ENCODE data around the gene RBM4B. TPM values are rescaled to one million over a fixed set of nuclear protein-coding genes. Genes with fewer than 3 reads are reported as not detected.

The RBM4B gene
- total and polyA plus RNA-seq, 2 donors: 17.9 to 18.2 TPM

- H3K4me1 ChIP-seq (ENCODE audit: control insufficient read depth in 2 of 2, insufficient read depth in 2 of 2, low read length in 2 of 2): peaks cover 16 to 35% of the 10 kb centered on the region in 2 donors
- no peaks in the 10 kb centered on the region for H3K27me3 ChIP-seq (ENCODE audit: control insufficient read depth in 2 of 2, insufficient read depth in 1 of 2, low read length in 1 of 2)
- 97% methylated on average over 18 of the region's 18 CpGs for WGBS
- no peak for DNase-seq (ENCODE audit: low read depth in 6 of 9, low spot score in 9 of 9)
- no peak overlapping the region for H3K4me3 ChIP-seq (ENCODE audit: low read length in 2 of 2)
- H3K27ac ChIP-seq (ENCODE audit: low read depth in 1 of 2, low read length in 1 of 2): no peak overlapping the region
- no peaks in the 10 kb centered on the region for H3K36me3 ChIP-seq (ENCODE audit: control insufficient read depth in 2 of 2, insufficient read depth in 2 of 2, low read length in 1 of 2)
- no peaks in the 10 kb centered on the region for H3K9me3 ChIP-seq (ENCODE audit: control insufficient read depth in 2 of 2, insufficient read depth in 1 of 2, low read length in 1 of 2)
Measured at GRCh38 chr11:66692446-66692845, 14.8 kb upstream of the RBM4B start.

DNA sequence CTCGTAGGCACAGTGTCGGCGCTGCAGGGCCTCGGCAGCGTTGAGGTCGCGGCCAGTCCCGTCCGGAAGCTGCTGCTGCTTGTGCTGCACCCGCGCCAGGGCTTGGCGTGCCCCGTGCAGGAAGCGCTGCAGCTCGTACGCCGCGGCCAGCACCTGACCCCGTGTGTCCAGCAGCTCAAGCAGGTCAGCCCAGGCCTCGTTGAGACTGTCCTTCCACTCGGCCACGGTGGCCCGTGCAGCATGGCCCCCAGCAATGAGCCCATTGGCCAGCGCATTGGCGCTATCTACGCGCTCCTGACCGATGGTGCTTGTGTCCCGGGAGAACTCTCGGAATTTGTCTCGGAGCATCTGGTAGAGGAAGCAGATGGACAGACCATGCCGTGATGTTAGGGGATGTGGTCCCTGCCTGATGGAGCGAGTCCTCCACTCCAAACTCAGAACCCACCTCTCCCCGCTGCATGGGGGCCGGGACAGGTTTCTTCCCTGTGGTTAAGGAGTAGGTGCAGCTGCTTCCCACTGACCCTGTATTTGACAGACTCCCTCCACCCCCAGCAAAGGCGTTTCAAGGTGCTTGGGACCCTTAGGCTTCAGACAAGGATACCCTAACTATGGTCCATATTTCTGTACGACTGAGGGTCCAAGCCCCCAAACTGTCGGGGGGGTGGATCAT lies 13.8 kb upstream of the RBM4B start:
- no peak for DNase-seq (ENCODE audit: low read depth in 6 of 9, low spot score in 9 of 9)
- H3K9me3 ChIP-seq (ENCODE audit: control insufficient read depth in 2 of 2, insufficient read depth in 1 of 2, low read length in 1 of 2): no peaks in the 10 kb centered on the region
- no peaks in the 10 kb centered on the region for H3K36me3 ChIP-seq (ENCODE audit: control insufficient read depth in 2 of 2, insufficient read depth in 2 of 2, low read length in 1 of 2)
- H3K4me3 ChIP-seq (ENCODE audit: low read length in 2 of 2): no peak overlapping the region
- H3K4me1 ChIP-seq (ENCODE audit: control insufficient read depth in 2 of 2, insufficient read depth in 2 of 2, low read length in 2 of 2): peaks cover 6 to 30% of the 10 kb centered on the region in 2 donors
- no peaks in the 10 kb centered on the region for H3K27me3 ChIP-seq (ENCODE audit: control insufficient read depth in 2 of 2, insufficient read depth in 1 of 2, low read length in 1 of 2)
- 96% methylated on average over 38 of the region's 38 CpGs for WGBS
- no peak overlapping the region for H3K27ac ChIP-seq (ENCODE audit: low read depth in 1 of 2, low read length in 1 of 2)

- Histone ChIP-seq H3K27me3 (ENCODE audit: control insufficient read depth in 2 of 2, insufficient read depth in 1 of 2, low read length in 1 of 2) (no peaks in the 10 kb centered on the region), H3K9me3 (ENCODE audit: control insufficient read depth in 2 of 2, insufficient read depth in 1 of 2, low read length in 1 of 2) (no peaks in the 10 kb centered on the region), H3K4me1 (ENCODE audit: control insufficient read depth in 2 of 2, insufficient read depth in 2 of 2, low read length in 2 of 2) (peaks cover 0 to 14% of the 10 kb centered on the region in 2 donors), H3K36me3 (ENCODE audit: control insufficient read depth in 2 of 2, insufficient read depth in 2 of 2, low read length in 1 of 2) (no peaks in the 10 kb centered on the region), H3K4me3 (ENCODE audit: low read length in 2 of 2) (no peak overlapping the region), H3K27ac (ENCODE audit: low read depth in 1 of 2, low read length in 1 of 2) (no peak overlapping the region)
- 96% methylated on average over 32 of the region's 32 CpGs for WGBS
- no peak for DNase-seq (ENCODE audit: low read depth in 6 of 9, low spot score in 9 of 9)
Measured at GRCh38 chr11:66689661-66690590, 12.2 kb upstream of the RBM4B start.

- no peak overlapping the region for H3K27ac ChIP-seq (ENCODE audit: low read depth in 1 of 2, low read length in 1 of 2)
- no peaks in the 10 kb centered on the region for H3K36me3 ChIP-seq (ENCODE audit: control insufficient read depth in 2 of 2, insufficient read depth in 2 of 2, low read length in 1 of 2)
- no peaks in the 10 kb centered on the region for H3K9me3 ChIP-seq (ENCODE audit: control insufficient read depth in 2 of 2, insufficient read depth in 1 of 2, low read length in 1 of 2)
- DNase-seq (ENCODE audit: low read depth in 6 of 9, low spot score in 9 of 9): no peak
- no peaks in the 10 kb centered on the region for H3K27me3 ChIP-seq (ENCODE audit: control insufficient read depth in 2 of 2, insufficient read depth in 1 of 2, low read length in 1 of 2)
- 91% methylated on average over 28 of the region's 28 CpGs for WGBS
- H3K4me1 ChIP-seq (ENCODE audit: control insufficient read depth in 2 of 2, insufficient read depth in 2 of 2, low read length in 2 of 2): peaks cover 0 to 10% of the 10 kb centered on the region in 2 donors
- no peak overlapping the region for H3K4me3 ChIP-seq (ENCODE audit: low read length in 2 of 2)
Measured at GRCh38 chr11:66688561-66689534, 11.2 kb upstream of the RBM4B start.

- 93% methylated on average over 13 of the region's 13 CpGs for WGBS
- Histone ChIP-seq H3K27me3 (ENCODE audit: control insufficient read depth in 2 of 2, insufficient read depth in 1 of 2, low read length in 1 of 2) (no peaks in the 10 kb centered on the region), H3K36me3 (ENCODE audit: control insufficient read depth in 2 of 2, insufficient read depth in 2 of 2, low read length in 1 of 2) (no peaks in the 10 kb centered on the region), H3K27ac (ENCODE audit: low read depth in 1 of 2, low read length in 1 of 2) (no peak overlapping the region), H3K9me3 (ENCODE audit: control insufficient read depth in 2 of 2, insufficient read depth in 1 of 2, low read length in 1 of 2) (no peaks in the 10 kb centered on the region), H3K4me1 (ENCODE audit: control insufficient read depth in 2 of 2, insufficient read depth in 2 of 2, low read length in 2 of 2) (peaks cover 0 to 10% of the 10 kb centered on the region in 2 donors), H3K4me3 (ENCODE audit: low read length in 2 of 2) (no peak overlapping the region)
- no peak for DNase-seq (ENCODE audit: low read depth in 6 of 9, low spot score in 9 of 9)
Measured at GRCh38 chr11:66687831-66688281, 10.2 kb upstream of the RBM4B start.

DNA sequence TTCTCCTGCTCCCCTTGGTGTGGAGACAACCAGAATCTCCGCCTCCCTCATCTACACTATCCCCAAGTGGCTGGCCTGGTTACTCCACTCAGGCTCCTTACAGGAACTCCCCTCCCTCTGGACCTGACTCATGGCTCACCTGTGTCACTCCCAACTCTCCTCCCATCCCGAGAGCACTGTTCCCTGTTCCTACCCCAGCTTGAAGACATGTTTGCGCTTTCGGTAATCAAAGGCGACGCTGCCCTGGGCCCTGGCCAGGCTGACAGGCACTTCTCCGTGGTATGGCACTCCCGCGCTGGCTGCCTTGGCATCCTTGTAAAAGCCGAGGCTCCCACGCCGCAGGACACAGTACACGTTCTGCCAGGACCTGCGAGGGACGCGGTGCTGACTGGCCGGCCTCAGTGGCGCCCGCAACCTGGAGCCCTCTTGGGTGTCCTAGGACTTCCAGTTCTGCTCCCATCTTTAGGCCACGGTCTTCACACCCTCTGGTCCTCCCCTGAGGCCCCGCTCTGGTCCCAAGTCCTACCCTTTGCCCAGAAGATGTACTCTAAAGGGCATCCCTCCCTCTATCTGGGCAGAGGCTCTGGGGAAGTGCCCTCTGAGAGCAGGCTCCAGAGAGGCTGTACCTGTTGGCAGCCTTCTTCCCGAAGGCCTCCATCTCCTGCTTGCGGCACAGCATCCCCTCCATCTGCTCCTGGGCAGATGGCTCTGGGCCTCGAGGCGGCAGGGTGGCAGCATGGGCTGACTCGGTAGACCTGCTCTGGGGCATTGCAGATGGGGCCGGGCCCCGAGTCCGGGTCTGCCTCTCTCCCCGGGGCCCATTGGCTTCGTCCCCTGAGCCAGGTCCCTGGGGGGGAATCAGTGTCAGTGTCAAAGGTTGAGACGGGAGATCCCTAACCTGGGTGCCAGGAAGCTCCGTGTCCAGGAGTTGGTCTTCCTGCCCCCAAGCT lies 9.4 kb upstream of the RBM4B start:
- Histone ChIP-seq H3K4me3 (ENCODE audit: low read length in 2 of 2) (no peak overlapping the region), H3K4me1 (ENCODE audit: control insufficient read depth in 2 of 2, insufficient read depth in 2 of 2, low read length in 2 of 2) (peaks cover 0 to 10% of the 10 kb centered on the region in 2 donors), H3K27me3 (ENCODE audit: control insufficient read depth in 2 of 2, insufficient read depth in 1 of 2, low read length in 1 of 2) (no peaks in the 10 kb centered on the region), H3K9me3 (ENCODE audit: control insufficient read depth in 2 of 2, insufficient read depth in 1 of 2, low read length in 1 of 2) (no peaks in the 10 kb centered on the region), H3K36me3 (ENCODE audit: control insufficient read depth in 2 of 2, insufficient read depth in 2 of 2, low read length in 1 of 2) (no peaks in the 10 kb centered on the region), H3K27ac (ENCODE audit: low read depth in 1 of 2, low read length in 1 of 2) (peak overlapping the region; percentile 53 to 75)
- no peak for DNase-seq (ENCODE audit: low read depth in 6 of 9, low spot score in 9 of 9)
- WGBS: 95% methylated on average over 33 of the region's 33 CpGs

DNA sequence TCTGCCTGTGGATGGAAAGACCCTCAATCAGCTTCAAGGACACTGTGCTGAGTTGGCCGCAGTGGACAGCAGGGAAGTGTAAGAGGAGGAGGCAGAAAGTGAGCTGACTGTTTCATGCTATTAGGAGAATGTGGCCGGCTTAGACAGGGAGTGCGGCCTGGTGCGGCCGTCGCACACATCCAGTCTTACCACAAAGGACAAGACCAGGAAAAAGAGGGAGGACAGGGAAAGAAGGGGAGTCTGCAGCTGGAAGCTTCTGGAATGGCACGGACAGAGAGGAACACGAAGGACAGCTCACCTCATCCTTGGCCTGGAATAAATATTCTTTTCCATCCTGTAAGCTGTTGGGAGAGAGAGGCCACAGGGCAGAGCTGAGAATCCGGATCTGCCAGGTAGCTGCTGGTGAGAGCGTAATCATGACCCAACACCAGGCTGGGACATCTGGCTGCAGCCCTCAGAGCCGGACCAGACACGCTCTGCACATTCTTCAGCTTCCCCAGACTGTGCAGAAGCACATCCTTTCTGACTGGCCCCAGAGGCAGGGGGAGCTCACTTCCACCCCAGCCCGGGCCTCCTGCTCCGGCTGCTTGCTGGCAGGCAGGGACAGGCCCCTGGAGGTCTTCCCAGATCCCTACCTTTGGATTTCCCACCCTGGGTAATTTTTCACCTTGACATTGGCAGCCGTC lies 8.6 kb upstream of the RBM4B start:
- DNase-seq (ENCODE audit: low read depth in 6 of 9, low spot score in 9 of 9): peak in 1 of 9 donors; percentile 26
- Histone ChIP-seq H3K27me3 (ENCODE audit: control insufficient read depth in 2 of 2, insufficient read depth in 1 of 2, low read length in 1 of 2) (no peaks in the 10 kb centered on the region), H3K4me1 (ENCODE audit: control insufficient read depth in 2 of 2, insufficient read depth in 2 of 2, low read length in 2 of 2) (peaks cover 0 to 10% of the 10 kb centered on the region in 2 donors), H3K4me3 (ENCODE audit: low read length in 2 of 2) (no peak overlapping the region), H3K27ac (ENCODE audit: low read depth in 1 of 2, low read length in 1 of 2) (peak overlapping the region; percentile 11 to 71), H3K36me3 (ENCODE audit: control insufficient read depth in 2 of 2, insufficient read depth in 2 of 2, low read length in 1 of 2) (no peaks in the 10 kb centered on the region), H3K9me3 (ENCODE audit: control insufficient read depth in 2 of 2, insufficient read depth in 1 of 2, low read length in 1 of 2) (no peaks in the 10 kb centered on the region)
- 94% methylated on average over 15 of the region's 15 CpGs for WGBS
